CD4-positive, alpha-beta T cell treated with Interleukin-15 for 1 hour (primary cell): ENCODE data around the gene MAPKAP1.

Source experiments
- DNase-seq: peaks from one replicate; pipeline ENCODE4 v3.0.0-alpha.2; 2020

The MAPKAP1 gene

DNA sequence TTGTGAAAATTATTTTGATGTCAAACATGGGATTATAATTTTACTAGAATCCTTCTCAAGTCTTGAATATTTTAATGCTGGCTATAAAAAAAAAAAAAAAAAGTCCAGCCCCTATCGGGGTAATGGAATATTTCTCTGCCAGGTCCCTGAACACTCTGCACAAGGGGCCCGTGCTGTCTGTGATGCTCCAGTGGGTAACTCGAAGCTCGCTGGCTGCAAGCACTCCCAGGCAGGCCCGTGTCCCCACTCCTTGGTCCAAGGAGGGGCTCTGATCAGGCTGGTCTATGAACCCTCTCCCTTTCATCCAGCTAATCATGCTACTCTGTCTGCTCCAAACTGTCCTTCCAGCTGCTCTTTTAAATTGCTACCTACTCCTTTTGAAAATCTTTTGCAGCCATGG, 264.6 kb downstream of the MAPKAP1 start:
- DNase-seq = no peak

DNA sequence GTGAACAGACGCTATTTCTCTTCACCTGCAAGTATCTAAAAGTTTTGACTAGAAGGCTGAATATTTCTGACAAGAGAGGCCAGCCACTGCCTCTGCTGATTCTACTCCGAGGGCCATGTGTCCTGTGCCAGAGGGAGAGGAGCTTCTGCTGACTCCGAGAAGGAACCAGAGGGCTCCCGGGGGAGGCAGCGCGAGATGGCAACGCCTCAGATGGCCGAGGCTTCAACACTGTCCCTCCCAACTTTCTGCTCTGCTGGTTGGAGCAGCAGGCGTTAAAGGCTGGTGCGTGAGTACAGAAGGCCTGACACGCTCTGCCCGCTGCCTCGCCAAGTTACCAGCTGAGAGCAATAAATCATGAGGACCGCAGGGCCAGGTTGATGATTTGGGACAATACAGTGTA, 266.6 kb downstream of the MAPKAP1 start:
- DNase-seq = no peak

- DNase-seq = no peak
Observed at GRCh38 chr9:125439434-125440272, 267.4 kb downstream of the MAPKAP1 start.

GRCh38 chr9:125438506-125439433, 268.2 kb downstream of the MAPKAP1 start:
- DNase-seq = no peak

DNA sequence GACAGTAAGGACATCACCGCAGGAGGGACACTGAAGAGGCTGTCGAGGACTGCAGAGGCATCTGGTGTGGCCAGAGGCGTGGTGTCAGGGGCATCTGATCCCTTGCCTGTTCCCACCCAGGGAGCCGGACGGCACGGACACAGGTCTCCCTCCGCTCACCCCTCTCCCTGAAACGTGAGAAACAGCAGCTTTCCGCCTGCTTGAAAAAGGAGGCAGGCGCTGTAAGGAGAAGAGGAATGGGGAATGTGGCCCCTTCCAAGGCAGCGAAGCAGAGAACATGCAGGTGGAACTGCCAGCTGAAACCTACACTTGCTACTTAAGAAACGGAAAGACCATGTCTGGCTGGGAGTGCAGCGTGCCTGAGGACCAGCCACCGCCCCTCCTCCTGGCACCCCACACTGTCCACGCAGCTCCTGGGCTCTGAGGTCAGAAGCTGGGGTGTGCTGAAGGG, 269.2 kb downstream of the MAPKAP1 start:
- no peak for DNase-seq

DNA sequence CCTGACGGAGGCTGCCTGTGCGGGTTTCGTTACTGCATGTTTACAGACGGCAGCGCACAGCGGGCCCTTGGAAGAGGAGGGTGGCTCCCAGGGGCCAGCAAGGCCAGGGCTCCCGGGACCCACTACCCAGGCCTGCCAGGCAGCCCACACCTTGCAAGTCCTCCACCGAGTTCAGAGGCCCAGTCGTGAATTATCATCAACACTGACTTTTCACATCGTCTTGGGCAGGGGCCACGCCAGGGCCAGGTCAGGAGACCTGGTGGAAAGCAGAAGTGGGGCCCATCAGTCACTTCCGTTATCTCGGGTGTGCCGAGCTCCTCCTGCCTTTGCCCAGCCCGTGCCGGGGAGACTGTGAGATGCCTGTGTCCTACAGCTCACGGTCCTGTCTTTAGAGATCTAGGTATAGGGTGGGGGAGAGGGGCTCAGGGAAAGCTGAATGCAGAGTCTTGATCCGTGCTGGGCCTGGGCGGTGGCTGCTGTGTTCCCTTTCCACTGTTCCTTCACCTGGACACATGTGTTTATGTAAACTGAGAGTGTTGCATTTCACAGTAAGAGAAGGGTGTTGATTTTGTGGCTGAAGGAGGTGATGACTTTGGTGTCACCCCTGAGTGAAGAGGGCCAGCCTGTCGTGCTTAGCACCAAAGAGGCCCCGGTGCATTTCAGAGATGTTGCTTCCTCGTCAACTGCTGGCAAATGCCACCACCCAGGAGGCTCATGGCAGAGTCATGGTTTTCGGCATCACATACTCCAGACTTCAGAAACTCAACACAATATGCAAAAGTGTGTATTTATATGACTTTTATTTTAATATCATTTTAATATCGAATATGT, 270.2 kb downstream of the MAPKAP1 start:
- DNase-seq = no peak

- DNase-seq = no peak
Observed at GRCh38 chr9:125435776-125436612, 271.0 kb downstream of the MAPKAP1 start.

DNA sequence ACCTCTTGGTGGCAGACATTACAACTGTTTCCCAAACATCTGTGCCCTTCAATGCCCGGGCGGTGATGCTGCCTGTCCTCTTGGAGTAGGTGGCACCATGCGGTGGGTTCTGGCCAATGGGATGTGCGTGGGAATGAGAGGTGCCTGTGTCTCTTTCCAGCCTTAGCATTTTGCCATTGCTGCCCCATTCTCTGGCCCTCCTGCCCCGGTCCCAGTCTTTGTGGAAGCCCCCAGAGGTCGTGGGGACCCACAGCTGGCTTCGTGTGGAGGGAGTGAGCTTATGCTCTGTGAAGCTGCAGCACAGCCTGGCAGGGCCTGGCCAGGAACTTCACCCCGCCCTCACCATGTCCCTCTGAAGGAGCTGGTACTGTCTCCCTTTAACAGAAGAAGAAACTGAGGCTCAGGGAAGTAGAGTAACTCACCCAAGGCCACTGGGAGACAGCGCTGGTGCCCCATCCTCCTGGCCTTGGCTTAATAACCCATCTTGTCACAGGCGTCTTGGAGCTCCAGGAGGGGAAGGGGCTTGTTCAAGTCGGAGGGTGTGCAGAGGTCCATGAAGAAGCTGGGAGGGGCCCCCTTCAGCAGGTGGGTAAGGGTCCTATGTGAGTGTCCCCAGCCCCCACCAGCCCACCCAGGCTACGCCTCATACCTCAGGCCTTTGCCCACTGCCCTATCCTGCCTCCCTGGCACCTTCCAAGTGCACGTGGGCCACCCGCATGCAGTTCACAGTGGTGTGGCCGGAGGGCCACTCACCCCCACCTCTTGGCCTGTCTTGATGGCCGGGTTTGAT, 271.8 kb downstream of the MAPKAP1 start:
- DNase-seq = no peak

DNA sequence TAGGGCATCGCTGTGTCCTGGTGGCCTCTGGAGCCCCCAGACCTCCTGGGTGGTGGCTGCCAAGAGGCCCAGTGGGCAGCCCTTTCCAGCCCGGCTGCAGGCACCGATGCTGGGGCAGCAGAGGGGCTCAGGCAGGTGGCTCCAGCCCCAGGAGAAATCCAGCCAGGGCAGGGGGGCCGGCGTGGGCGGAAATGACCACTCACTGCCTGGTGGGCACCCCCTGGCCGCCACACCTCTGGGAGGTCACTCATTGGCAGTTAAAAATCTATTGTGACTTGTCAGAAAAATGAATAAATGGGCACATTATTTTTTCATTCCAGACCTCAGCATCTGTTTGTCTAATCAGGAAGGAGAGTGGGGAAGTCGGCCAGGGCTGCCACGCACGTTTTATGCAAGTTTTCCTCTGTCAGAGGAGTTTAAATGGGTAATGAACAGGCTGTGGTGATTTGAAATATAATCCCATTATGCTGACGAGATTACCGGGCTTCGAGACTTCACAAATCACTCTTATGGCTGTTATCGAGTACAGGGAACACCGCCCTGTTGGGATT, 273.5 kb downstream of the MAPKAP1 start:
- DNase-seq = no peak

DNA sequence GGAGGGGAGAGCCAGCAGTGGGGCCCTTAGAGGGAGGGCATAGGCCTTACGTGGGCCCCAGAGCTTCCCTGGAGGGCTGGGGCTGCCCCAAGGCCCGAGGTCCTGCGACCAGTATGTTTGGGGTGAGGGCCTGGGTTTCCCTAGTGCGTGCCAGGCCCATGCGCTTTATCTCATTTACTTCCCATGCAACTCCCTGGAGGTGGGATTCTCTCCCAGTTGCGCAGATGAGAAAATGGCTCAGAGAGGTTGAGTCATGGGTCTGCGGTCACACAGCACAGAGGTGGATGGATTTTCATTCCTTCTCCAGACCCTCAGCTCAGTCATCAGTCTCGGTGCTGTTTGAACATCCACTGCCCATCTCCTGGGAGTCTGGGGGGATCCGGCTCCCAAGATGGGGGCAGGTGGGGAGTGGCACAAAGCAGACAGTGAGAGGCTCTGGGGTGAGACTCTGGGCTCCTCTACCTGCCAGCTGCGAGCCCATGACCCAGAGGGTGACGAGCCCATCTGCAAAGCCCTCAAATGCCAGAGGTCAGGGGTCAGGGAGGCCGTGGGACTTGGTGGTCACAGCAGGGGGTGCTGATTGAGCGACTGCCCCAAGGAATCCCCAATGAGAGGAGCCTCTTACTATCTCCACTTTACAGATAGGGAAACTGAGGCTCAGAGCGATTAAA, 274.2 kb downstream of the MAPKAP1 start:
- DNase-seq = no peak

DNA sequence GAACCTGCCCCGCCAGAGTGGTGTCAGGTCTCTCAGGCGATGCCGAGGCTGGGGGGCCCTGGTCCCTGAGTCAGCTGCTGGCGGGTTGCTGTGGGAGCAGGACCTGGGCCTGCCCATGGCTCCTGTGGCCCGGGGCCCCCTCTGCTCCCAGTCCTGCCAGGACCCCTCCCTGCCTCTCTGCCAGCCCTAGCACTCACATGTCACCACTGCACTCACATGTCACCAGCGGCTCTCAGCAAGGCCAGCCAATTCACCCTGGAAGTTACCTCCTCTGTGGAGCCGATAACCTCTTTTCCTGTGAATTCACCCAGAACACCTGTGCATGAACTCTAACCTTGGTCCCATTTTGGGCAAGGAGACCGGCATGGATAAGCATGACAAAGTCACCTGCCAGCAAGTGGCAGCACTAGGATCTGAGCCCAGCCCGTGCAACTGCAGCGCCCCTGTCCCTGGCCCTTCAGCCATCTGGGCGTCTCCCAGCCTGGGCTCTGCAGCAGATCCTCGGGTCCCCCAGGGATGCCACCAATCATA, 275.2 kb downstream of the MAPKAP1 start:
- DNase-seq = no peak

GRCh38 chr9:125431012-125431305, 276.0 kb downstream of the MAPKAP1 start:
- no peak for DNase-seq

DNA sequence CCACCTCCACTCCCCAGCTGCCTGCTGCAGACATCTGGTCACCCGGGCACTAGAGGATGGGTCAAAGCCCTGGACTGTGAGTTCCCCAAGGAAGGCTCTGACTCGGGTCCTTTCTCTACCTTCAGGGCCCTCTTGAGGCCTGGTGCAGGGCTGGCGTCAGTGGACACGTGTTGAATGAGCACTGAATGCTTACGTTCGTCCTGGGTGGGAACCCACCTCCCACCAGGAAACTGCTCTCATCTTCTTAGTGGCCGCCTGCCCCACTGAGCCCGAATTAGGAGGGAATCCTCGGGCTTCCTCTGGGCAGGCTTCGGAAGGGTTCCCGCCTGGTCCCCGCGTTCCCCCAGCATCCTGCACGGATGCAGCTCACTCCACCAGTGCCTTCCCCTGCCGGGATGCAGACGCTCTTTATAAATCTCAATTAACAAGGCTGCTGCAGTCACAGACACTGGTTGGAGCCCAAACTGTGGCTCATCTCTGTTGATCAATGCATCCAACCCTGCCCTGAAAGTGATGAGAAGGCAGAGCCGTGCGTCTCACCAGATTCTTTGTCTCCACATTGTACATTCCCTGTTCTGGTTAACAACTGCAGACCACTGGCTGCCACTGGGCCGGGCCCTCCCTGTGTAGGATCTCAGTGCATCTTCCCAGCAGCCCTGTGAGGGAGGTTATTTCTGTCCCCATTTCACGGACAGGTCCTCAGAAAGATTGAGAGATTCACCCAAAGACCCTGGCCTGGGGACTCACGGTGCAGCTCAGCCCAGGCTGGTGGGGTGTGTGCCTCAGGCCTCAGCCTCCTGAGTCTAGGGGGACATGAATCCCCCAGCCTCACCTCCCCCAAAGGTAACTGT, 276.6 kb downstream of the MAPKAP1 start:
- DNase-seq = no peak

- no peak for DNase-seq
Observed at GRCh38 chr9:125429476-125430160, 277.4 kb downstream of the MAPKAP1 start.

DNA sequence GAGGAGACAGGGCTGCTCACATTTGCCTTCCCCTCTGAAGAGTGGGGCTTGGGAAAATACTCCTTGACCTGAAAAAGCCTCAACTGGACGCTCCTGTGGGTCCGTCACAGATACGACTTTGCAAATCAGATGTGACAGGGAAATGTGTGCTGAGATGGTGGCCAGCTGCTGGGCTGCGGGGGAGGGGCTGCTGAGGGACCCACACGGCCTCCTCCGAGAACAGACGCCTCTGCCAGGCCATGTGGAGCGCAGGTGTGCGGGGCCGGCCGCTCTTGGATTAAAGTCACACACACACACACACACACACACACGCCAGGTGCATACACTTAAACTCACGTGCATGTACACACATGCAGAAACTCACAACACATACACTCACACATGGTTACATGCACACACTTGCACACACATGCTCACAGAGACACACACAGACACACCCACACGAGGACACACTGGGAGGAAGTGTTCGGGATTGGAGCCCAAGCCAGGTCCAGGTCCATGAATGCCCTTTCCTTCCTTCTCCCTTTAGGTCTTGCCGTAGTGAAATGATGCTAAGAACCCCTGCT, 278.0 kb downstream of the MAPKAP1 start:
- no peak for DNase-seq

DNA sequence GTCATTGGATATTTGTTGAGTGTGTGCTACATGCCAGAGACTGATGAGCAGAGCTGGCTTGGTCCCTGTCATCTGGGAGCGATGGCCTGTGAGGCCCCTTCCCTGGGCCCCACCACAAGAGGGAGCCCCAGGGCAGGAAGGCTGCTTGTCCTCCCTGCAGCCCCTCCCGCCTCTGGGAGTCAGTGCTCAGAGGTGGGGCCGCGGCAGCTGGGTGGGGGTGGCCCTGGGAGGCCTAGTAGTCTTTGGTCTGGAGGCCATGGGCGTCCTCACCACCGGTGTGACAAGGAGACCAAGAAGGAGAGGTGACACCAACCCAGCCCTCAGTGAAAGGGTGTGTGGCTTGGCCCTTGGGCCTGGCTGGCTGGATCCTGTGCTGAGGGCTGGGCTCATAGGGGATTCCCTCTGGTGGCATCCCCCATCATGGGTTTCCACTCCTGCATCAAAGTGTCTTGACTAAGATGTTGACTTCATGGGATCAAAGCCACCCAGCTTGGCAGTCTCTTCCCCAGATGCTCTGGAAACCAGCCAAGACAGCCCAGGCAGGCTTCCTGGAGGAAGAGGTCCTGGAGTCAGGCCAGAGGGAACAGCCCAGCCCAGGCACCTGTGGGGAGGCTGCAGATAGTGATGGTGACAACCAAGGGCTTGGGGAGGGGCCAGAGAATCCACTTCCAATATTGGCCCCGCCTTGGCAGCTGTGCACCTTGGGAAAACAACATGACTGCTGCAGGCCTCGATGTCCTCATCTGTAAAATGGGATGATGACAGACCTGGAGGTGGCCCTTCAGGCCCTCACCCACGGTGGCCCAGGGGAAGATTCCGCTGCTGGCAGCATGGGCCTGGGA, 278.7 kb downstream of the MAPKAP1 start:
- no peak for DNase-seq

DNA sequence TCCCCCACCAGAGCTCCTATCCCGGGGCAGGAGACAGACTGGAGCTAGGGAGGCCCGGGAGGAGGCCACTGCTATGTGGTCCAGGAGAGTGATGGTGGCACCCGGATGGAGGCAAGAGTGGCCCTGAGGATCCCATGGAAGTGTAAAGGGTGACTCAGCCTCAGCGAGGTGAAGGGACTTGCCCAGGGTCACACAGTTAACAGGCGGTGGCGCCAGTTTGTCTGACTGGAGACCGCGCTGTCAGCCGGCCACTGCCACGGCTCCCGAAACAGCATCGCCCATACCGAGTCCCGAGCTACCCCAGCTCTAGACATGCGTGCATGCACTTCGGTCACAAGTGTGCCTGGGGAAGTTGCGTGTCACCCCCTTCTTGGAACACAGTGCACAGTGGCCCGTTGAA, 279.5 kb downstream of the MAPKAP1 start:
- no peak for DNase-seq
